ENCODE measurements around the gene GNAO1.

Gene GNAO1

GRCh38 chr16:56266641-56267607 is 75.6 kb downstream of the GNAO1 start:
- no peak for DNase-seq

- DNase-seq, result no peak
Measured at GRCh38 chr16:56267888-56268287, 76.6 kb downstream of the GNAO1 start.

- DNase-seq, result no peak
Measured at GRCh38 chr16:56268799-56269198, 77.5 kb downstream of the GNAO1 start.

DNA sequence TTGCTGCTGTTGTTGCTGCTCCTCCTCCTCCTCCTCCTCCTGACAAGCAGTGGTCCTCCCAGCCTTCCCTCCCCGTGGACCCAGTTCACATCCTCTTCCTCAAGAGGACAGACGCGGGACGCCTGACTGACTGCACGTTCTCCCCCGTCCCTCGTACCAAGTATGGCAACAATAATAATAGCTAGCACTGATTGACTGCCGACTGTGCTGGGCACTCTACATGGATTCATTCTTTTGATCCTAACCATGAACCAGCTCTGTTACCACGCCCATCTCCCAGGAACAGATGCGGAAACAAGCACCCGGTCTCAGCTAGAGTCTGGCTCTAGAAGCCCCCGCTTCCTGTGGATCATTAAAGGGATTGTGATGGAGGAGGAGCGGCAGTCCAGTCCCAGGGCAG is 78.0 kb downstream of the GNAO1 start:
- no peak for DNase-seq

DNA sequence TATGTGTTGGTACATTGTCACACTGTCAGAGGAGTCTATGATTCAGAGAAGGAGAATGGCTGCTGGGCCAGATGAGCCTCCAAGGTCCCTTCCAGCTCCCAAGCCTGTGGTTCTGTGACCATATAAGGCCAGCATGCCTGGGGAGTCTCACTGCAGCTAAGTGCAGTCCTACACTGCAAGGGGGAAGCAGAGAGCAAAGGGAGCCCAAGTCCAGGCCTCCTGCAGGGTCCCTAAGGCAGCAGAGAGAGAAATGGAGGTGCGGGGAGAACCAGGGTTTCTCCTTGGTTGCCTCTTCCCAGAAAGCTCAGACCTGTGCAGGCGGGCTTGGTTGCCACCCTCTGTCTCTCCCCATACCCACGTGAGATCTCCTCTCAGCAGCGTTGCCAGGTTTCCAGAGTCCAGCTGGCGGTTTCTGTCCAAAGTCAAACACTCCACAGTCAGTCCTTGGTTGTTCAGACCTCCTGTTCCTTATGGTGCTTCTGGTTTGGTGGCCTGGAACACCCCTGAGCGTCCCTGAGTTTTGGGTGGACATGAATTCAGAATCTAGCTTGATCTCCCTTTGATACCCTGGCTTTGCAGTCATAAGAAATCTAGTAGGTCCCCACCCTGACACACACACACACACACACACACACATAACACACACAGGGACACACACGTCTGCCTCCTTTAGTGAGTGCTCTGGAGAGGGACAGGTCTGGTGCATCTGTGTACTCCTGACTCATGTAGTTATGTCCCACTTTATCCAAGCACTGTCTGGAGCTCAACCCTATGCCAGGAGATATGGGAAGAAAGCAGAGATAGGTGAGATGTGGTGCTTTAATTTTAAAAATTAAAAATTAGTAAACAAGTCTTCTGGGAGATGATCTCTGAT is 78.8 kb downstream of the GNAO1 start:
- no peak for DNase-seq

DNA sequence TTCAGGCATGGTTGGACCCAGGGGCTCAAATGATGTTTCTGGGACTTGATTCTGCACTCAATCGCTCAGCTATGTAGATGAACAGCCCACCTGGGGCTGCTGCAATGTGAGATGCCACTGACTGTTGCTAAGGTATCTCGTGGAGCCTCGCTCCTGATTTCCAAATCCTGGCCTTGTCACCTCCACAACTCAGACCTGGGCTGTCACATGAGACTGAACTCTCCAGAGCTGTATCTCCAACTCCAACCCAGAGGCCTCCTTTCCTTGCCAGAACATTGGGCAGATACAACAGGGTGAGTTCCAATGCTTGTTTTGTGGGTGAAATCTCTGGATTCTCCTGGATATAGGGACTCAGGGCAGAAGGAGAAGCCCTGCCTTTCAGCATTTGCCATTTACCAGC is 79.5 kb downstream of the GNAO1 start:
- DNase-seq, result no peak

- DNase-seq, result no peak
Measured at GRCh38 chr16:56272583-56272894, 81.2 kb downstream of the GNAO1 start.

DNA sequence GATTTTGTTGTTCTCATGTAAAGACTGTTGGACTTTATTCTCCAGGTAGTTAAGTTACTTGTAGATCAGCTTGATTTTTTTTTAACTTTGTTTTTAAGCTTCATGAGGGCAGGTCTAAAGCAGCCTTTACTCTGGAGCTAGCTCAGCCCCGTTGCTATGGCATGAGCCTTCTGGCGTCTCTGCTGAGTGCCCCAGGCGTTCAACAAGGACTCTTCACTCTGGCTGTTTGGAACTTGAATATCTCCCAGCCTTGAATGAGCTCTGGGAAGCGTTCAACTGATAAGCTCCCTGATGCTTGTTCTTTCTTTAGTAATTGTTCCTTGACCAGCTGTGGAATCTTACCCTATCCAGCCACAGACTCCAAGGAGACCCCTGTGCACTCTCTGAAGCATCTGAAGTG is 82.3 kb downstream of the GNAO1 start:
- DNase-seq, result no peak

DNA sequence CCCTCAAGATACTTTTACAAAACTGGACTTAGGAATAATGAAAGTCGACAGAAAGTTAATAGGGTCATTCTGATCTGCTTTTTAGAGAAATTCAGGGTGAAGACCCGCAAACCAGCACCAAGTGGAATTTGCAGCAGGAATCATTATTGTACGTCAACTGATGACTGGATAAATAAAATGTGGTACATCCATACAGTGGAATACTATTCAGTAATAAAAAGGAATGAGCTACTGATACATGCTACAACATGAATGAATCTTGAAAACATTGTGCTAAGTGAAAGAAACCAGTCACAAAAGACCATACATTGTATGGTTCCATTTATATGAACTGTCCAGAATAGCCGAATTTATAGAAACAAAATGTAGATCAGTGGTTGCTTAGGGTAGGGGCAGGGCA is 83.1 kb downstream of the GNAO1 start:
- DNase-seq, result no peak

GRCh38 chr16:56275076-56275475 is 83.8 kb downstream of the GNAO1 start:
- no peak for DNase-seq

GRCh38 chr16:56275801-56276200 is 84.5 kb downstream of the GNAO1 start:
- DNase-seq, result no peak

DNA sequence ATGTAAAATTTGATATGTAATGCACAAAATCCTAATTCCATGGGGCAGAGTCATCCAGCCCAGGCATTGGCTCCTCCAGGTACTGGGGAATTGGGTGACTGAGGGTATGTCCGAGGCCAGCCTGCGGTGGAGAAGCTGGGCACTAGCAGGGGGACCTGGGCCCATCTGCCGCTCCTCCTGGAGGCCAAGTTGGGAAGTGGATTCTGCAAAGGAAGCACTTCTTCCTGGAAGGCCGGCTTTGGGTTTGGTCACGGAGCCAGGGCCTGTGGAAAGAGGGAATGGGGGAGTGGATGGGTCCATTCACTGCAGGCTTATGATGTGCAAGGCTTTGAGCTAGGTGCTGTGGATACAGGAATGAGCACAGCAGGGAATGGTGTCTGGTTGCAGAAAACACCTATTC is 85.8 kb downstream of the GNAO1 start:
- DNase-seq, result no peak

DNA sequence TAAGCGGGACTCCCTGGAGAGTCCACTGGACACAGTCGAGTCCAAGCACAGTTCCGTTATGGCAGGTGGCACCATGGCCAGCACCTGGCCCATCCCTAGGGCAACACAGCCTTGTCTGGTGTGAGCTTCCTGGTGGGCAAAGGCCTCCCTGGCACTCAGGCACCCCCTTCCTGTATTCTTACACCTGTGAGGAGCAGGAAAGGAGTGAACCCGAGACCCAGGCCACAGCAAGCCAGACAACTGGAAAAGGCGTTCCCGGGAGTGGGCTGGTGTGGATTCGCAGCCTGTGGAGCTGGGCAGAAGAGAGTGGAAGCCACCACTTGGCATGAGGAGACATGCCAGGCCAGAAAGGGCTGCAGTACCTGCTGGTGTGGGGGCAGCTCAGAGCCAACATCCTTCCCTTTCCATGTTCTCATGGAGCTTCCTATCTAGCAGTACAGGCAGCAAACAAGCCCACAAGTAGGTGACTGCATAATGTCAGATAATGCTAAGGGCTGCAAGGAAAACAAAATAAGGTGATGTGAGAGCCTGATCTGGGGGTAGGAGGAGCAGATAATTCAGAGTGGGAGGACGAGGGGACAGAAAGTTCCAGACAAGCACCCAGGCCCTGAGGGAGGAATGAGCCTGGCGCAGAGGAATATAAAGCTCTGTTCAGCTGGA is 87.0 kb downstream of the GNAO1 start:
- DNase-seq, result no peak

DNA sequence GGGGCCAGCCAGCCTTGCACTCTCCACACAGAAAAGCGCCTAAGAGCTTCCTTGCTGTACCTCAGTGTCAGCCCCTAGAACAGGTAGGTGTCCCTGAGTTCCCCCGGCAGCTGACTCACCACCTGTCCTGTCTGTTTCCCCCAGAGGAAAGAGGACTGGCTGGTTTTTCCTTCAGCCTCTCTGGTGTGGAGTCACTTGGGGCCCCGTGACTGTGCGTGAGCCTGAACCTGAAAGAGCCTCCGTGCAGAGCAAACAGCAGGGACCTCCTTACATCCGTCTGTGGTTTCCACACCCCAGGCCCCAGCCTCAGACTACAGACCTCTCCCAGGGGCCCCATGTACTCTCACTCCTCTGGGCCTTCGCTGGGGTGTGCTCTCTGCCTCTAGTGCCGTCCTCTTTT is 87.8 kb downstream of the GNAO1 start:
- peak; percentile 68 for DNase-seq

GRCh38 chr16:56279914-56280313 is 88.6 kb downstream of the GNAO1 start:
- DNase-seq, result no peak

DNA sequence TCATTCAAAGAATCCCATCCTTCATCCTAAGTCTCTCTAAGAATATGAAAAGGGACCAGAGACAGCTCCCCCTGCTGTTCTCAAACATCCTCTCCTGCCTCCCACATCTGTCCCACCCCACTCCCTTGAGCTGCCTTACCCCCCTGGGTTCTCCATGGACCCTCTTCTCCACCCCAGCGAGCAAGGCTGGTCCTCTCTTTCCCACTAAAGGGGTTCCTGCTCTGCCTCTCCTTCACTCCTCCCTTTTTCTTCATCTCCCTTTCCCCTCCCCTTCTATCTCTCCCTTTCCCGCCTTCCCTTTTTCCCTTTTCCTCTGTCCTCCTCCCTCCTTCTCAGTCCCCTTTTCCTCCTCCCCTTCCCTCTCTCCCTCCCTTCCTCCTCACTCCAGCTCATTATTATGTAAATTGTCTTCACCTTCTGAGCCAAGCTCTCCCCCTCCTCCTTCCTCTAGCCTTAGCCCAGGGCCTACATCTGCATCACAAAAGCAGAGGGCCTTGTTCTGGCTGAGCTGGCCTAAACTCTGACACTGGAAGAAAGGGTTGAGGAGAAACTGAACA is 90.0 kb downstream of the GNAO1 start:
- DNase-seq, result no peak

DNA sequence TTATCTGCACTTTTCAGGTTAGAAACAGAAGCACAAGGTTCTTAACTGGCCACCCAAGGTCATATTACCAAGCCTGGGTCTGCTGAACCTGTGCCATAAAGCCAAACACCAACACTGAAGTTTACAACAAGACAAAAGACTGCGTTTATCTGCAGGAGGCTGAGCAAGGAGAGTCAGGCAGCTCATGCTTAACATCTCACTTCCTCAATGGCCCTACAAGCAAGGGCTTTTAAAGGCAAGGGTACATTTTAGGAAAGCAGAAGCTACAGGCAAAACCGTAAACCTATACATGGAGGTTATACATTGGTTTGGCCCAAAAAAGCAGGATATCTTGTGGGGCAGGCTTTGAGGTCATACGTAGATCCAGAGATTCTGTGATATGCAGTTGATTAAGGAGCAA is 91.2 kb downstream of the GNAO1 start:
- DNase-seq, result no peak

DNA sequence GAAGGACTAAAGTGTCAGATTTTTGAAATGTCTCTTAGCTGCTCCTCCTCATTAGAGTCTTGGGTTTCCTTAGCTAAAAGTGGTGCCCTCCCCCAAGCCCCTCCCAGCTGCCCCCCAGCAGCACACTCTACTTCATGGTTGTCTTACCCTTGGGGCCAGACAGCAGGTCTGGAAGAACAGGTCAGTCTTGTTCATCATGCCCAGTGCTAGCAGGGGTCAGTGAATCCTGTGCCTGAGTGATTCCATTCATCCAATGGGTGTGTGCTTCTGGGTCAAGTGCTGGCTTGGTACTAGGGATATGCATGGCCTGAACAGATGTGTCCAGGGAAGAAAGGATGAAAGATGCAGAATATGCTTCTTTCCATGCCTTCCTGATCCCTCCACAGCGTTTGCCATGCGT is 93.2 kb downstream of the GNAO1 start:
- no peak for DNase-seq

GRCh38 chr16:56286809-56287208 is 95.5 kb downstream of the GNAO1 start:
- DNase-seq, result no peak

GRCh38 chr16:56288019-56288418 is 96.7 kb downstream of the GNAO1 start:
- DNase-seq, result no peak

GRCh38 chr16:56289416-56289815 is 98.1 kb downstream of the GNAO1 start:
- DNase-seq, result no peak

- DNase-seq, result no peak
Measured at GRCh38 chr16:56289862-56290261, 98.6 kb downstream of the GNAO1 start.

GRCh38 chr16:56294014-56294413 is 102.7 kb downstream of the GNAO1 start:
- DNase-seq, result no peak
